H9 (cell line): Measurements from ENCODE around the gene SNED1. TPM values are rescaled to one million over a fixed set of nuclear protein-coding genes. Genes with fewer than 3 reads are reported as not detected.

Source experiments
- DNase-seq: peaks from one replicate; pipeline ENCODE4 v3.0.0-alpha.2; 2017
- H2AFZ ChIP-seq: one replicate; pipeline ENCODE4 v1.6.1; 2013; ENCODE audit warnings: mild to moderate bottlenecking, low read length, control low read depth, moderate library complexity
- H2AK5ac ChIP-seq: 2 replicates; pipeline ENCODE4 v1.6.1; 2013; ENCODE audit warnings: low read length, control low read depth, mixed read lengths; ENCODE audit not compliant: insufficient read length
- H2BK120ac ChIP-seq: one replicate; pipeline ENCODE4 v1.6.1; 2013; ENCODE audit warnings: low read depth, mild to moderate bottlenecking, low read length, control low read depth, inconsistent platforms; ENCODE audit not compliant: poor library complexity, severe bottlenecking
- H2BK12ac ChIP-seq: 2 replicates; pipeline ENCODE4 v1.6.1; 2013; ENCODE audit warnings: low read length, control low read depth, mixed read lengths, low read depth; ENCODE audit not compliant: insufficient read length
- H2BK15ac ChIP-seq: 2 replicates; pipeline ENCODE4 v1.6.1; 2013; ENCODE audit warnings: low read depth, low read length, control low read depth
- H2BK20ac ChIP-seq: one replicate; pipeline ENCODE4 v1.6.1; 2013; ENCODE audit warnings: low read depth, mild to moderate bottlenecking, low read length, control low read depth, inconsistent platforms; ENCODE audit not compliant: poor library complexity, severe bottlenecking
- H2BK5ac ChIP-seq: 2 replicates; pipeline ENCODE4 v1.6.1; 2013; ENCODE audit warnings: low read length, control low read depth, mixed read lengths; ENCODE audit not compliant: insufficient read length
- H3K14ac ChIP-seq: 2 replicates; pipeline ENCODE4 v1.6.1; 2013; ENCODE audit warnings: low read length, control low read depth; ENCODE audit not compliant: insufficient read depth
- H3K18ac ChIP-seq: 2 replicates; pipeline ENCODE4 v1.6.1; 2013; ENCODE audit warnings: low read depth, mild to moderate bottlenecking, mixed read lengths, low read length, control low read depth; ENCODE audit not compliant: insufficient read length
- H3K23ac ChIP-seq: 2 replicates; pipeline ENCODE4 v1.6.1; 2013; ENCODE audit warnings: low read length, control low read depth, mixed read lengths, low read depth; ENCODE audit not compliant: insufficient read length
- H3K23me2 ChIP-seq: 2 replicates; pipeline ENCODE4 v1.6.1; 2013; ENCODE audit warnings: low read depth, mild to moderate bottlenecking, mixed read lengths, low read length, control low read depth; ENCODE audit not compliant: insufficient read length, poor library complexity, severe bottlenecking
- H3K27ac ChIP-seq: 2 replicates; pipeline ENCODE4 v1.5.1; 2013; ENCODE audit warnings: low read length, control low read depth, mixed read lengths, low read depth; ENCODE audit not compliant: insufficient read length
- H3K27me3 ChIP-seq: 2 replicates; pipeline ENCODE4 v1.6.1; 2013; ENCODE audit warnings: low read length, control low read depth, inconsistent platforms; ENCODE audit not compliant: insufficient read depth
- H3K4ac ChIP-seq: 2 replicates; pipeline ENCODE4 v1.6.1; 2013; ENCODE audit warnings: low read depth, mild to moderate bottlenecking, control low read depth, inconsistent platforms, low read length, moderate library complexity
- H3K4me1 ChIP-seq: 2 replicates; pipeline ENCODE4 v1.6.1; 2013; ENCODE audit warnings: low read length, control low read depth, inconsistent platforms; ENCODE audit not compliant: insufficient read depth
- H3K4me2 ChIP-seq: 2 replicates; pipeline ENCODE4 v1.6.1; 2013; ENCODE audit warnings: low read length, control low read depth, mixed read lengths; ENCODE audit not compliant: insufficient read length, insufficient read depth
- H3K56ac ChIP-seq: 2 replicates; pipeline ENCODE4 v1.6.1; 2013; ENCODE audit warnings: low read depth, mild to moderate bottlenecking, mixed read lengths, low read length, control low read depth; ENCODE audit not compliant: insufficient read length
- H3K79me1 ChIP-seq: 2 replicates; pipeline ENCODE4 v1.6.1; 2013; ENCODE audit warnings: low read depth, mild to moderate bottlenecking, moderate library complexity, low read length, control low read depth, inconsistent platforms; ENCODE audit not compliant: insufficient read depth, poor library complexity, severe bottlenecking
- H3K79me2 ChIP-seq: 2 replicates; pipeline ENCODE4 v1.6.1; 2013; ENCODE audit warnings: low read length, control low read depth, inconsistent platforms; ENCODE audit not compliant: insufficient read depth
- H3K9ac ChIP-seq: 2 replicates; pipeline ENCODE4 v1.6.1; 2013; ENCODE audit warnings: low read length, control low read depth, mixed read lengths; ENCODE audit not compliant: insufficient read length; ENCODE audit errors: extremely low read depth
- H3K9me3 ChIP-seq: one replicate; pipeline ENCODE4 v1.6.1; 2013; ENCODE audit warnings: low read depth, low read length, inconsistent platforms; ENCODE audit not compliant: control insufficient read depth
- H3T11ph ChIP-seq: one replicate; pipeline ENCODE4 v1.6.1; 2013; ENCODE audit warnings: mild to moderate bottlenecking, low read length, control low read depth, inconsistent platforms
- H4K20me1 ChIP-seq: one replicate; pipeline ENCODE4 v1.6.1; 2013; ENCODE audit not compliant: control insufficient read depth, insufficient read length, insufficient read depth
- H4K5ac ChIP-seq: 2 replicates; pipeline ENCODE4 v1.6.1; 2013; ENCODE audit warnings: low read depth, mild to moderate bottlenecking, mixed read lengths, low read length, control low read depth; ENCODE audit not compliant: insufficient read length
- H4K8ac ChIP-seq: replicated peaks from 2 replicates; pipeline ENCODE4 v1.6.1; 2013; ENCODE audit warnings: low read length, control low read depth, mixed read lengths, low read depth; ENCODE audit not compliant: insufficient read length
- H4K91ac ChIP-seq: 2 replicates; pipeline ENCODE4 v1.6.1; 2013; ENCODE audit warnings: low read depth, mild to moderate bottlenecking, moderate library complexity, mixed read lengths, low read length, control low read depth; ENCODE audit not compliant: insufficient read length
- H3K27ac Mint-ChIP-seq, 3 experiments: 2 replicates in 2 of 3; 3 replicates in 1 of 3; pipeline ENCODE4 v1.8.0; 2020 to 2021; ENCODE audit warnings: mixed read lengths in 3 of 3, mild to moderate bottlenecking in 1 of 3, moderate library complexity in 1 of 3
- H3K27me3 Mint-ChIP-seq: 2 replicates; pipeline ENCODE4 v1.8.0; 2021; ENCODE audit warnings: low read depth, mild to moderate bottlenecking, moderate library complexity, mixed read lengths
- H3K36me3 Mint-ChIP-seq, 3 experiments: 2 replicates in 2 of 3; 3 replicates in 1 of 3; pipeline ENCODE4 v1.8.0; 2020 to 2021; ENCODE audit warnings: low read depth in 3 of 3, mixed read lengths in 3 of 3; ENCODE audit not compliant: insufficient read depth in 1 of 3
- H3K4me1 Mint-ChIP-seq, 2 experiments: 2 replicates each; pipeline ENCODE4 v1.8.0; 2020; ENCODE audit warnings: mixed read lengths in 2 of 2
- H3K4me3 Mint-ChIP-seq, 2 experiments: 2 replicates in 1 of 2; 3 replicates in 1 of 2; pipeline ENCODE4 v1.8.0; 2020 to 2021; ENCODE audit warnings: mild to moderate bottlenecking in 2 of 2, mixed read lengths in 2 of 2, moderate library complexity in 1 of 2
- H3K9me3 Mint-ChIP-seq, 2 experiments: 2 replicates in 1 of 2; 3 replicates in 1 of 2; pipeline ENCODE4 v1.8.0; 2020; ENCODE audit warnings: mild to moderate bottlenecking in 2 of 2, mixed read lengths in 2 of 2, moderate library complexity in 1 of 2
- CTCF ChIP-seq: fragments of 200-600 bp; sonication (generic); conservative IDR thresholded peaks from 3 replicates; pipeline ENCODE4 v1.8.0; 2021; ENCODE audit warnings: antibody characterized with exemption, mild to moderate bottlenecking
- WGBS: extraction: QIAGEN DNeasy Blood & Tissue Kit; methylation state at CpG from one replicate; pipeline ENCODE4 v1.1.7; 2013; ENCODE audit warnings: missing lambda C conversion rate, low lambda C conversion rate, mixed read lengths; ENCODE audit not compliant: insufficient read length; ENCODE audit errors: extremely low coverage; 5-methylcytosine and 5-hydroxymethylcytosine counted together
- total RNA-seq: library from RNA; stranded (reverse); gene quantifications from 2 replicates; pipeline ENCODE4 v1.2.1, GENCODE V29; 2021

Gene SNED1
- total RNA-seq, 1 experiment from 2014 or later = 2.5 TPM

GRCh38 chr2:240966457-240966905 lies 31.9 kb upstream of the SNED1 start:
- H3K27me3 ChIP-seq = no peaks in the 10 kb centered on the region
- H3K27ac ChIP-seq = no peak overlapping the region
- H2BK15ac ChIP-seq = no peak overlapping the region
- no peak overlapping the region for H3K4ac ChIP-seq
- H4K20me1 ChIP-seq = no peaks in the 10 kb centered on the region
- no peak overlapping the region for H3K56ac ChIP-seq
- H3K9me3 Mint-ChIP-seq = no peaks in the 10 kb centered on the region
- H3K23me2 ChIP-seq = no peaks in the 10 kb centered on the region
- no peak overlapping the region for H2BK120ac ChIP-seq
- H2BK12ac ChIP-seq = no peak overlapping the region
- no peak overlapping the region for H3T11ph ChIP-seq
- H4K5ac ChIP-seq = no peak overlapping the region
- DNase-seq = no peak
- no peak overlapping the region for H2AFZ ChIP-seq
- no peak overlapping the region for H3K4me2 ChIP-seq
- no peak overlapping the region for H3K4me3 Mint-ChIP-seq
- H4K91ac ChIP-seq = no peak overlapping the region
- H3K14ac ChIP-seq = no peak overlapping the region
- no peak overlapping the region for H3K9ac ChIP-seq
- H4K8ac ChIP-seq = no peak overlapping the region
- peaks cover 3 to 4% of the 10 kb centered on the region in 2 experiments; a peak in 2 of 4 replicates for H3K4me1 Mint-ChIP-seq
- no peak overlapping the region for H2AK5ac ChIP-seq
- no peaks in the 10 kb centered on the region; the same call in 1 of the 2 replicates for H3K4me1 ChIP-seq
- H3K27me3 Mint-ChIP-seq = no peaks in the 10 kb centered on the region
- H3K79me1 ChIP-seq = no peaks in the 10 kb centered on the region
- no peak overlapping the region for H3K27ac Mint-ChIP-seq
- H3K79me2 ChIP-seq = no peaks in the 10 kb centered on the region
- WGBS = no CpG with 5 or more reads among the region's 10 CpGs
- no peak overlapping the region for H3K23ac ChIP-seq
- no peak overlapping the region for H2BK5ac ChIP-seq
- no peak overlapping the region for H3K18ac ChIP-seq
- H3K36me3 Mint-ChIP-seq = no peaks in the 10 kb centered on the region; a peak in 1 of 7 replicates
- TF ChIP-seq CTCF = no peak
- no peak overlapping the region for H2BK20ac ChIP-seq
- H3K9me3 ChIP-seq = no peaks in the 10 kb centered on the region
